Effector memory CD4-positive, alpha-beta T cell (primary cell): ENCODE data around the gene MED27.

Experiments
- DNase-seq, 3 donors: peaks; one replicate each; pipeline ENCODE4 v3.0.0-alpha.2; 2020
- H3K27ac ChIP-seq: 2 replicates; pipeline ENCODE4 v1.7.0; 2013; ENCODE audit warnings: mild to moderate bottlenecking, low read length, moderate library complexity; ENCODE audit not compliant: insufficient read depth, poor library complexity, severe bottlenecking
- H3K27me3 ChIP-seq: replicated peaks from 2 replicates; pipeline ENCODE4 v1.7.0; 2013; ENCODE audit warnings: mild to moderate bottlenecking, low read length; ENCODE audit not compliant: insufficient read depth, control insufficient read depth, poor library complexity, severe bottlenecking
- H3K36me3 ChIP-seq: 2 replicates; pipeline ENCODE4 v1.7.0; 2013; ENCODE audit warnings: mild to moderate bottlenecking, low read length, moderate library complexity; ENCODE audit not compliant: control insufficient read depth, insufficient read depth
- H3K4me1 ChIP-seq: 2 replicates; pipeline ENCODE4 v1.7.0; 2013; ENCODE audit warnings: low read length, mild to moderate bottlenecking; ENCODE audit not compliant: control insufficient read depth, insufficient read depth, poor library complexity, severe bottlenecking
- H3K4me3 ChIP-seq: 2 replicates; pipeline ENCODE4 v1.7.0; 2013; ENCODE audit warnings: low read length, low read depth, mild to moderate bottlenecking; ENCODE audit not compliant: insufficient read depth, poor library complexity, severe bottlenecking
- H3K9me3 ChIP-seq: 2 replicates; pipeline ENCODE4 v1.7.0; 2013; ENCODE audit warnings: mild to moderate bottlenecking, low read length, moderate library complexity; ENCODE audit not compliant: control insufficient read depth

MED27 gene

DNA sequence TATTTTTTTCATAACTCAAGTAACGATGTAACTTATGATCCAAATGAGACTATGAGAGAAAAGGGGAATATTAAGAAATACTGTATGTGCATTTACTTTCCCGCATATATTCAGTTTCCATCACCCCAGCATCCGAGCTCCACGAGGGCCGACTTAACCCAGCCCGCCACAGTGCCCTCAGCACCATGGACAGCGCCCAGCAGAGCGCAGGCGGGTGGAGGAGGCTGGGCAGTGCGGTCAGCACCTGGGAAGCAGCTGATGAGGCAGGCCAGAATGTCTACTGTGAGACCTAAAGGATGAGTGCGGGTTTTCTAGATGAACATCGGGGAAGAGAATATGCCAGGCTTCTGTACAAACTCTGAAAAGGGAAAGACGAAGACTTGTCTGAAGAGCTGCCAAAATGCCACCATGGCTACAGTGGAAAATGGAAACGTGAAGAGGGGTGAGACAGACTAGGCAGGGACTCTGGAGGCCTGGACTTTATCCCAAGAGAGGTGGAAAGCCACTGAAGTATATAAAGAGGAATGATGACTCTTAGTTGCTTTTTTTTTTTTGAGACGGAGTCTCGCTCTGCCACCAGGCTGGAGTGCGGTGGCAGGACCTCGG, 34.5 kb upstream of the MED27 start:
- no peaks in the 10 kb centered on the region for H3K27me3 ChIP-seq
- H3K4me3 ChIP-seq: no peak overlapping the region
- DNase-seq: no peak
- no peak overlapping the region for H3K27ac ChIP-seq
- H3K4me1 ChIP-seq: no peaks in the 10 kb centered on the region
- H3K36me3 ChIP-seq: no peaks in the 10 kb centered on the region
- H3K9me3 ChIP-seq: no peaks in the 10 kb centered on the region

DNA sequence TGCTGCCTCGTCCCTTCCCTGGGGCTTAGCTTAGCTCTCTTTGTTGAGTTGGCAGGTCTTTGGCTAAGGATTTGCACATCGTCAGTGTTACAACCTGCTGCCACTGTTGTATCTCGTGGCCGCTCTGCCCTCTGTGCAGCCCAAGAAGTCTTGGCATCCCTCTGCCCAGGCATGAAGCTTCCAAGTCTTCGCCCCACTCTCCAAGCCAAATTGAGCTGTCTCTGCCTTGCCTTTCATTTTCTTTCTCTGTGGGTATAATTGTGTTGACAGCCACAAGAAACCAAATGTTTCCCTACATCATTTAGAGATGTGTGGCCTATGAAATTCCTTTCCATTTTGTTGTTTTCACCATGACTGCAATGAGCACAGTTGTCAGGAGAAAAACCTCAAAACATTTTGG, 29.6 kb upstream of the MED27 start:
- Histone ChIP-seq H3K27ac (no peak overlapping the region), H3K27me3 (no peaks in the 10 kb centered on the region), H3K9me3 (no peaks in the 10 kb centered on the region), H3K36me3 (no peaks in the 10 kb centered on the region), H3K4me1 (no peaks in the 10 kb centered on the region), H3K4me3 (no peak overlapping the region)
- no peak for DNase-seq

DNA sequence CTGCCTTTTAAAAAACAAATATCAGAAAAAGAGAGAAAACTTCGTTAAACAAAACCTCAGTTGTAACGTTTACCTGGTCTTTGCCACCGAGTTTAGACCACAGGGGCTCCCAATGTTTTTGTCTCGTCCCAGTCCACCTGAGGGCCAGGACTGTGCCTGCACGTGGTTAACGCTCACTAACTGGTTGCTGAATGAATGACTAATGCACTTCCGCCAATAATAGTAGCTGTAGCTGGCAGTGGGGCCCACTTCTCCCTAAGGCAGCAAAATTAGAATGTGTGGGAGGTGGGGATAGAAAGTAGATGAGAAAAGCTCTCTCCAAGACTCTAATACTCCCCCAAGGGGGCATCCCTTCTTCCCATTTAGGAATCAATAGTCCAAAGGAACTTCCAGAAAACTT, 29.1 kb upstream of the MED27 start:
- no peak for DNase-seq
- H3K4me1 ChIP-seq: no peaks in the 10 kb centered on the region

DNA sequence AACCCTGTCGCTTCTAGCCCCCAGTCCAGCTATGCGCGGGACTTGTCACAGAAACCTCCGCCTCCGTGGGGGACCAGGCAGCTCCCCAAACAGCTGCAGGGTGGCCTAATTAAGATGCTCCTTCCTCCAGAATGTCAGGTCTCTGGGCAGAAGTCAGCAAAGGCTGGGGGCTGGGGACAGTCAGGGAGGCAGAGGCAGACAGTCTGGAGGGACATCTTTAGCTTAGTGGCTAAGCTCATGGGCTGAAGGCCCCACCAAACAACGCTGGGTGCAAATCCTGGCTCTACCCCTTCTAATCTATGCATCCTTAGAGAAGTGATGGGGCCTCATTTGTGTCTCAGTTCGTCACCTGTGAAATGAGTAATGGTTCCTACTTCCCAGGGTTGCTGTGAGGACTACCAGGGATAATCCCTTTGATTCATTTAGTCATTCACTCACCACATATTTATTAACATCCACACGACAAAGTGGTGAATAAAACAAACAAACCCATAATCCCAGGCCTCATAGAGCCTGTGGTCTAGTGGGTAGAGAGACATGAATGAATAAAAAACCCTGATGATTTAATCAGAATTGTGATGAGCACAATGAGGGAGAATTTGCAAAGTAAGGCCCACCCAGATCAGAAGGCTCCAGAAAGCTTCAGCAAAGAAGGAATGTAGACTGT, 20.2 kb upstream of the MED27 start:
- Histone ChIP-seq H3K27me3 (no peaks in the 10 kb centered on the region), H3K4me1 (no peaks in the 10 kb centered on the region), H3K4me3 (no peak overlapping the region), H3K27ac (no peak overlapping the region), H3K9me3 (no peaks in the 10 kb centered on the region), H3K36me3 (no peaks in the 10 kb centered on the region)
- no peak for DNase-seq

More for the DNA sequence above, 29.1 kb upstream of the MED27 start:
- H3K36me3 ChIP-seq: no peaks in the 10 kb centered on the region
- H3K4me3 ChIP-seq: no peak overlapping the region
- no peaks in the 10 kb centered on the region for H3K9me3 ChIP-seq
- H3K27me3 ChIP-seq: no peaks in the 10 kb centered on the region
- H3K27ac ChIP-seq: no peak overlapping the region

DNA sequence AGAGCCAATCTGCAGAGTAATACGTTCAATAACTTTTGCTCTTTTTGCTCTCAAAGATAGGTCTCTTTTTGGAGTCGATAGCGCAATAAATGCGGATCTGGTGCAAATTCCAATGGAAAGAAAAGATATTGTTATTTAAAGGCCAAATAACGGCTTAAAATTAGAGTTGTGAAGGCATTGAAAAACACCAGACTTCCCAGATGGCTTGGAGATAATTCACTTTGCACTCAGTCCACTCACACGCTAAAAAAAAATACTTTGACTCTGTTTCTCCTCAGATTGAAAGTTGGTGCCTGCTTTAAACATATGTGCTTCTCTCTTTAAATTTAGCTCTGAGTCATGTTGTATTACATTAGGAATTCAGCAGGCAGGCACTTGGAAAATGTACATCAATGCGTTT, 19.5 kb upstream of the MED27 start:
- no peaks in the 10 kb centered on the region for H3K9me3 ChIP-seq
- no peaks in the 10 kb centered on the region for H3K4me1 ChIP-seq
- H3K36me3 ChIP-seq: no peaks in the 10 kb centered on the region
- no peak overlapping the region for H3K27ac ChIP-seq
- no peak overlapping the region for H3K4me3 ChIP-seq
- DNase-seq: no peak
- no peaks in the 10 kb centered on the region for H3K27me3 ChIP-seq

DNA sequence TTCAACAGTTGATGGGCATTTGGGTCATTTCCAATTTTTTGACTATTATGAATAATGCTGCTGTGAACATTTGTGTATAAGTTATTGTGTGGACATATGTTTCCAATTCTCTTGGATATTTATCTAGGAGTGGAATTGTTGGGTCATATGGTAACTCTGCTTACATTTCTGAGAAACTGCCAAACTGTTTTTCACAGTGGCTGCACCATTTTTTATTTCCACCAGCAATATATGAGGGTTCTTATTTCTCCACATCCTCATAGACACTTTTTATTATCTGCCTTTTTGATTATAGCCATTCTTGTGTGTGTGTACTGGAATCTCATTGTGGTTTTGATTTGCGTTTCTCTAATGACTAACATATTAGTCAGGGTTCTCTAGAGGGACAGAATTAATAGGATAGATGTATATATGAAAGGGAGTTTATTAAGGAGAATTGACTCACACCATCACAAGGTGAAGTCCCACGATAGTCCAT, 14.7 kb upstream of the MED27 start:
- DNase-seq: no peak
- no peaks in the 10 kb centered on the region for H3K9me3 ChIP-seq
- no peak overlapping the region for H3K4me3 ChIP-seq
- H3K27ac ChIP-seq: no peak overlapping the region
- H3K36me3 ChIP-seq: no peaks in the 10 kb centered on the region
- H3K27me3 ChIP-seq: peaks cover 3% of the 10 kb centered on the region
- no peaks in the 10 kb centered on the region for H3K4me1 ChIP-seq

DNA sequence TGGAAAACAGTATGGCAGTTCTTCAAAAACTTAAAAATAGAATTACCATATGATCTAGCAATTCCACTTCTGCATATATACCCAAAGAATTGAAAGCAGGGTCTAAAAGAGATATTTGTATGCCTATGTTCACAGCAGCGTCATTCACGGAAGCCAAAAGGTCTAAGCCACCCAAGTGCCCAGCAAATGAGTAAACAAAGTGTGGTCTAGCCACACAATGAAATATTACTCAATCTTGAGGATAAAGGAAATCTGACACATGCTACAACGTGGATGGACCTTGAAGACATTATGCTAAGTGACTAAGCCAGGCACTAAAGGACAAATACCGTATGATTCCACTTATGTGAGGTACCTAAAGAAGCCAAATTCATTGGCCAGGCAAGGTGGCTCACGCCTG, 11.1 kb upstream of the MED27 start:
- H3K27me3 ChIP-seq: peaks cover 3% of the 10 kb centered on the region
- DNase-seq: no peak
- no peaks in the 10 kb centered on the region for H3K36me3 ChIP-seq

DNA sequence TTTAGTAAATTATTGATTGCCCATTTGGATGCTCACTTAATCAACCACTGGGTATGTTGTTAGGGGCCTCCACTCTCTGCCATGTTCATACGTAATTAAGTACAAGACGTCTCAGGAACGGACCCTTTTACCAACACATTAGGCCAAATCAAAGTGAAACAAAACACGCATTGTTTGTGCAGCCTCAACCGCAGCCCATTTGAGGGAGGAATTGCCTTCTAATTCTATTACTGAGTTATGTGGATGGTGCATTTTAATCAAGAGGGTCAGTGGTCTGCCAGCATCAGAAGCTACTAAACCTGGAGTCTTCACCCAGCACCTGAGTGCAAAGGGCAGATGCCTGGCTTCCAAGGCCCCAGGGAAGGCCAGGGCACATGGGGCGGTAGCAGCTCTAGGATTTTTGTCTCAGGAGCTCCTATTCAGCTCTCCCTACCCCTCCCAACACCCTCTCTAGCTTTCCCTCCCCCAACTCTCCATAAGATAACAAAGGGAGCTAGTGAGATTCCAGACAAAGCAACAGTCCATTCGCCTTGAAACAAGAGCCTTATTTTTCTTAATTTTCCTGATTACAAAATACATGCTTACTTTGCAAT, 7.9 kb upstream of the MED27 start:
- no peak for DNase-seq
- H3K9me3 ChIP-seq: no peaks in the 10 kb centered on the region
- H3K4me3 ChIP-seq: no peak overlapping the region
- H3K27ac ChIP-seq: no peak overlapping the region
- no peaks in the 10 kb centered on the region for H3K36me3 ChIP-seq
- H3K27me3 ChIP-seq: no peaks in the 10 kb centered on the region
- no peaks in the 10 kb centered on the region for H3K4me1 ChIP-seq

More for the DNA sequence above, 11.1 kb upstream of the MED27 start:
- Histone ChIP-seq H3K4me1 (no peaks in the 10 kb centered on the region), H3K4me3 (no peak overlapping the region), H3K27ac (no peak overlapping the region), H3K9me3 (no peaks in the 10 kb centered on the region)

DNA sequence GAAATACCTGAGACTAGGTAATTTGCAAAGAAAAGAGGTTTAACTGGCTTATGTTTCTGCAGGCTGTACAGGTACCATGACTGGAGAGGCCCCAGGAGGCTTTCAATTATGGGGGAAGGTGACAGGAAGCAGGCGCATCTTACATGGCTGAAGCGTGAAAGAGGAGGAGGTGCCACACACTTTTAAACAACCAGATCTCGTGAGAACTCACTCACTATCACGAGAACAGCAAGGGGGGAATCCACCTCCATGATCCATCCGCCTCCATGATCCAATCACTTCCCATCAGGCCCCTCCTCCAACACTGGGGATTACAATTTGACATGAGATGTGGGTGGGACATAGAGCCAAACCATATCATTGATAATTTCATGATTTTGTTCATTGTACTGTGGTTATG, 2.5 kb upstream of the MED27 start:
- DNase-seq: no peak
- H3K4me1 ChIP-seq: peaks cover 5% of the 10 kb centered on the region
- no peaks in the 10 kb centered on the region for H3K36me3 ChIP-seq
- no peaks in the 10 kb centered on the region for H3K9me3 ChIP-seq
- no peak overlapping the region for H3K27ac ChIP-seq
- H3K4me3 ChIP-seq: no peak overlapping the region
- no peaks in the 10 kb centered on the region for H3K27me3 ChIP-seq

DNA sequence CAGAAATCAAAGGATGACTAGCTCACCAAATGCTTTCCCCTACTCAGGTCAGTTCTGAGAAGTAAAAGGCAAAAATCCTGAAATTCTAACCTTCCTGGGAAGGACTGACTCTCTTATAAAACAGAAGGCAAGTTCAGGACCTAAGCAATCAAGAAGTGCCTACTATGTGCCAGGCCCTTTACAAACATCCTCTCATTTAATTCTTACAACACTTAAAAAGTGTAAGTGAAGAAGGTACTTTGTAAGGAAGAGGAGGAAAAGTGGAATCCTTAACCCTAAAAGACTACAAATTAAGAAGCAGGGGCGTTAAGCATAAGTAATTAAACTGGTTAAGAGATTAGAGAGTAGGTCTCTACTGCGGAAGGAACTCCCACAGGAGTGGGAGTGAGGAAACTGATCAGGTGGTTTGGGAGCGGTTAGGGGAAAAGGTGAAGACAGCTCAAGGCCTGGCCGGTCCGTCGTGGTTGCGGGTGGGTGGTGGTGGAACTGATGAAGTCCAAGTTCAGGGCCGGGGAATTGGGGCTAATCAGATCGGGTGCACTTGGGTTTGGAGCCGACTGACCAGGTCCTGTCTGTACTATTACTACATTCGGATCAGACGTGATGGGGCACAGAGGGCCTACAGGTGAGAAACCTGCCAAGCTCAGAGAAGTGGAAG, 839 bp downstream of the MED27 start:
- Histone ChIP-seq H3K27me3 (no peaks in the 10 kb centered on the region), H3K36me3 (peaks cover 23% of the 10 kb centered on the region), H3K9me3 (no peaks in the 10 kb centered on the region), H3K27ac (peak overlapping the region; percentile 64), H3K4me3 (peak overlapping the region; percentile 54), H3K4me1 (peaks cover 5% of the 10 kb centered on the region)
- no peak for DNase-seq
